ENCODE results near the gene MFAP3. TPM values are rescaled to one million over a fixed set of nuclear protein-coding genes. Genes with fewer than 3 reads are reported as not detected.

Gene MFAP3
- total and polyA plus RNA-seq, 10 of the 15 experiments (the other 5 are each of a cell fraction or from before 2014, with no cell fraction given), result 2.5 to 22.9 (median 13.4) TPM

GRCh38 chr5:154055201-154055600, 16.4 kb downstream of the MFAP3 start:
- intact Hi-C loops (cut with micrococcal nuclease; ENCODE audit: unreplicated experiment) (no loop called here), in situ Hi-C loops (cut with MboI) (no loop called here)
- Histone ChIP-seq H3K9ac (ENCODE audit: control insufficient read depth, insufficient read depth, low read length) (no peak overlapping the region), H2AFZ (ENCODE audit: control insufficient read depth, low read depth, low read length) (no peak overlapping the region), H3K9me3 (replicated peaks; ENCODE audit: control insufficient read depth, insufficient read depth, low read length) (no peaks in the 10 kb centered on the region), H3K79me2 (ENCODE audit: control insufficient read depth, insufficient read depth, low read length) (no peaks in the 10 kb centered on the region), H3K4me1 (ENCODE audit: control insufficient read depth, insufficient read depth, low read length) (peaks cover 23% of the 10 kb centered on the region), H3K4me2 (ENCODE audit: control insufficient read depth, insufficient read depth) (no peak overlapping the region), H4K20me1 (ENCODE audit: control insufficient read depth, insufficient read depth) (no peaks in the 10 kb centered on the region), H3K36me3 (ENCODE audit: control insufficient read depth in 2 of 2, insufficient read depth in 2 of 2, low read length in 1 of 2) (peaks cover 0 to 7% of the 10 kb centered on the region in 2 experiments; a peak in 1 of 4 replicates), H3K27me3 (replicated peaks in 1 of 2; ENCODE audit: control insufficient read depth in 2 of 2, insufficient read depth in 2 of 2, low read length in 1 of 2) (no peaks in the 10 kb centered on the region), H3K27ac (ENCODE audit: control insufficient read depth, insufficient read depth) (no peak overlapping the region), H3K4me3 (no peak overlapping the region)
- RAD21 ChIA-PET (ENCODE audit: unreplicated experiment), result interaction anchor here (1.8 kb wide), 1 partner anchor 17 kb away, joined by 5 read pairs; no protein-coding TSS in a partner anchor
- DNase-seq (ENCODE audit: low read depth, low spot score) (no peak), FAIRE-seq (no peak), ATAC-seq (no peak)
- CTCF ChIA-PET, result interaction anchor here (1.0 to 3.8 kb wide), 5 partner anchors 10 to 349 kb away, joined by 3 to 14 read pairs (median 4); no protein-coding TSS in a partner anchor
- TSS peak; percentile 9 for BruUV-seq (replicated peaks)
- SMC1A ChIA-PET (ENCODE audit: uncharacterized antibody, unreplicated experiment), result interaction anchor here (0.7 to 1.9 kb wide), 6 partner anchors 10 to 349 kb away, joined by 3 to 7 read pairs (median 4); no protein-coding TSS in a partner anchor
- 100% methylated on average over 2 of the region's 2 CpGs for WGBS (ENCODE audit: insufficient coverage, insufficient replicate concordance, low lambda C conversion rate, missing lambda C conversion rate)
- POLR2A ChIA-PET, result interaction anchor here (0.6 kb wide), 1 partner anchor 1237 kb away, joined by 4 read pairs; no protein-coding TSS in a partner anchor
- TF ChIP-seq SUZ12 (IDR thresholded peaks at IDR 0.05; ENCODE audit: unreplicated experiment) (no peak), ASH2L (IDR thresholded peaks at IDR 0.05; ENCODE audit: borderline replicate concordance, low read depth) (no peak), TCF12 (IDR thresholded peaks at IDR 0.05; ENCODE audit: low read depth, low read length) (no peak), CBFB (IDR thresholded peaks at IDR 0.05; ENCODE audit: low read depth) (no peak), TBL1XR1 (IDR thresholded peaks at IDR 0.05; ENCODE audit: low read depth, low read length) (no peak), USF2 (IDR thresholded peaks at IDR 0.05; ENCODE audit: borderline replicate concordance, low read depth, low read length) (no peak), SIX5 (IDR thresholded peaks at IDR 0.05; ENCODE audit: low read depth, low read length, severe bottlenecking) (no peak), RELB (IDR thresholded peaks at IDR 0.05; ENCODE audit: low read depth) (no peak), PAX8 (IDR thresholded peaks at IDR 0.05) (no peak), CHD2 (IDR thresholded peaks at IDR 0.05; ENCODE audit: borderline replicate concordance, low read depth, low read length) (no peak), EZH2 (IDR thresholded peaks at IDR 0.05; ENCODE audit: borderline replicate concordance, control insufficient read depth, low read depth, low read length) (no peak), SMC3 (IDR thresholded peaks at IDR 0.05; ENCODE audit: borderline replicate concordance, low read length) (no peak), E2F4 (IDR thresholded peaks at IDR 0.05; ENCODE audit: low read depth, low read length) (no peak), SKIL (IDR thresholded peaks at IDR 0.05; ENCODE audit: low read depth, poor library complexity, severe bottlenecking) (no peak), HSF1 (IDR thresholded peaks at IDR 0.05; ENCODE audit: low read depth, low read length) (no peak), YBX1 (IDR thresholded peaks at IDR 0.05) (no peak), ATF3 (IDR thresholded peaks at IDR 0.05; ENCODE audit: borderline replicate concordance, extremely low read depth, low read depth, low read length) (no peak)

Measured in GM12878 (cell line).